Adrenal gland (tissue), 12 donors: Measurements from ENCODE around the gene HMGXB3. TPM values are rescaled to one million over a fixed set of nuclear protein-coding genes. Genes with fewer than 3 reads are reported as not detected.

ENCODE experiments used
- DNase-seq, 7 donors: peaks; one replicate each; pipeline ENCODE4 v3.0.0-alpha.2; 2019 to 2020
- H3K27ac ChIP-seq, 5 donors: fragments of 200-600 bp; sonication (generic) in 4 of 5; 1 replicate in 3 of 5; 2 replicates in 2 of 5; pipeline versions ENCODE4 v1.5.1 to v1.8.0; 2016 to 2020; ENCODE audit warnings: mild to moderate bottlenecking in 1 of 5
- H3K27me3 ChIP-seq: fragments of 200-600 bp; 2 replicates; pipeline ENCODE4 v1.8.0; 2021
- H3K36me3 ChIP-seq, 2 donors: fragments of 200-600 bp; replicated peaks in 1 of 2; 1 replicate in 1 of 2; 2 replicates in 1 of 2; pipeline versions ENCODE4 v1.5.1 to v1.8.0; 2018 to 2022
- H3K4me1 ChIP-seq, 2 donors: fragments of 200-600 bp; replicated peaks in 1 of 2; 1 replicate in 1 of 2; 2 replicates in 1 of 2; pipeline versions ENCODE4 v1.5.1 to v1.8.0; 2018 to 2021
- H3K4me3 ChIP-seq, 4 donors: fragments of 200-600 bp; sonication (generic) in 3 of 4; one replicate each; pipeline ENCODE4 v1.5.1; 2016 to 2018
- H3K9me3 ChIP-seq, 3 donors: fragments of 200-600 bp; sonication (generic) in 1 of 3; replicated peaks in 1 of 3; 1 replicate in 2 of 3; 2 replicates in 1 of 3; pipeline versions ENCODE4 v1.5.1 to v1.8.0; 2016 to 2021
- CTCF ChIP-seq, 6 experiments: fragments of 450-650 bp in 4 of 6; fragments of 200-600 bp in 2 of 6; sonication (generic) in 1 of 6; IDR thresholded peaks; 1 replicate in 5 of 6; 2 replicates in 1 of 6; pipeline versions ENCODE4 v1.5.1 to v1.8.0; 2016 to 2021; ENCODE audit warnings: antibody characterized with exemption in 6 of 6, mild to moderate bottlenecking in 2 of 6, moderate library complexity in 1 of 6
- POLR2A ChIP-seq, 2 donors: fragments of 450-650 bp; IDR thresholded peaks; one replicate each; pipeline ENCODE4 v1.6.1; 2017; ENCODE audit warnings: antibody characterized with exemption in 2 of 2, mild to moderate bottlenecking in 2 of 2, moderate library complexity in 1 of 2
- WGBS, 4 donors: extraction: QIAGEN DNeasy Blood & Tissue Kit in 2 of 4; methylation state at CpG; one replicate each; pipeline versions ENCODE4 v1.1.5 to v1.1.7; 2013 to 2017; 5-methylcytosine and 5-hydroxymethylcytosine counted together
- intact Hi-C, 2 donors: fragments of 100-400 bp; cut with DNase I; formaldehyde crosslinking; loops; one replicate each; pipeline versions ENCODE4 v1.14.1 to v1.15.0; 2022 to 2023
- polyA plus RNA-seq, 3 donors: library from polyadenylated mRNA; stranded (reverse); fragments of 200-250 nt in 2 of 3; fragments of 350-450 nt in 1 of 3; fragmentation: Illumina TruSeq in 1 of 3; extraction: RNeasy Lipid Tissue Mini Kit (QIAGEN cat#74804) in 1 of 3; gene quantifications; one replicate each; pipeline ENCODE4 v1.2.3, GENCODE V29; 2013 to 2014
- total RNA-seq, 9 donors: library from RNA; depleted of rRNA in 4 of 9; stranded (reverse); fragments of >200 nt in 4 of 9; fragments of 120-200 nt in 1 of 9; fragmentation: NEBNext Ultra II Directional in 1 of 9; extraction: Animal tissue kit (Norgen Biotek cat#: 25700) in 1 of 9; gene quantifications; one replicate each; pipeline versions ENCODE4 v1.1.0 to v1.2.4, GENCODE V29; 2013 to 2023
- donor health status: healthy with polysubstance abuse.
- donor health status: Bipolar disorder and iron deficiency.
- donor health status: DM: yes; HTN: yes; CAD: no.
- donor health status: DM: no; HTN: no; CAD: no.
- donor health status: DM: no; HTN: no; CAD: no.
- donor health status: DM: yes; HTN: yes; CAD: no.

The HMGXB3 gene
- total and polyA plus RNA-seq, 12 donors = 22.8 to 56.5 (median 36.1) TPM

GRCh38 chr5:150056075-150056443 lies 55.5 kb downstream of the HMGXB3 start:
- 93 to 97% (median 96%) methylated on average over 8 to 9 of the region's 9 CpGs for WGBS, 4 donors

GRCh38 chr5:150057052-150057451 lies 56.5 kb downstream of the HMGXB3 start:
- 49 to 52% (median 51%) methylated on average over 4 to 8 of the region's 8 CpGs for WGBS, 4 donors
- no peak overlapping the region for H3K27ac ChIP-seq
- peaks cover 0 to 40% of the 10 kb centered on the region in 2 donors for H3K36me3 ChIP-seq
- DNase-seq = peak in 1 of 7 donors; percentile 51
- no peaks in the 10 kb centered on the region for H3K27me3 ChIP-seq
- intact Hi-C loops = no loop called here
- H3K9me3 ChIP-seq = no peaks in the 10 kb centered on the region
- peaks cover 0 to 11% of the 10 kb centered on the region in 2 donors for H3K4me1 ChIP-seq
- no peak overlapping the region for H3K4me3 ChIP-seq
- TF ChIP-seq POLR2A (IDR thresholded peaks at IDR 0.05) (no peak), CTCF (IDR thresholded peaks at IDR 0.05) (no peak)

More at GRCh38 chr5:150056075-150056443, 55.5 kb downstream of the HMGXB3 start:
- Histone ChIP-seq H3K27ac (no peak overlapping the region), H3K36me3 (peaks cover 0 to 50% of the 10 kb centered on the region in 2 donors), H3K9me3 (no peaks in the 10 kb centered on the region), H3K4me1 (peaks cover 0 to 11% of the 10 kb centered on the region in 2 donors), H3K4me3 (no peak overlapping the region), H3K27me3 (no peaks in the 10 kb centered on the region)
- intact Hi-C loops = no loop called here
- no peak for TF ChIP-seq CTCF (IDR thresholded peaks at IDR 0.05)
- no peak for TF ChIP-seq POLR2A (IDR thresholded peaks at IDR 0.05)
- DNase-seq = no peak

- TF ChIP-seq CTCF (IDR thresholded peaks at IDR 0.05) = no peak
- no peak for TF ChIP-seq POLR2A (IDR thresholded peaks at IDR 0.05)
- Histone ChIP-seq H3K4me3 (no peak overlapping the region), H3K36me3 (peaks cover 0 to 35% of the 10 kb centered on the region in 2 donors), H3K9me3 (no peaks in the 10 kb centered on the region), H3K4me1 (peaks cover 0 to 10% of the 10 kb centered on the region in 2 donors), H3K27me3 (no peaks in the 10 kb centered on the region), H3K27ac (peak overlapping the region in 1 of 5 donors; percentile 67)
- DNase-seq = no peak
- intact Hi-C loops = no loop called here
- 84 to 100% (median 91%) methylated on average over 2 of the region's 2 CpGs for WGBS, 4 donors
These were observed 57.0 kb downstream of the HMGXB3 start for GRCh38 chr5:150057511-150057910.

- intact Hi-C loops = no loop called here
- no peak for DNase-seq
- no peaks in the 10 kb centered on the region for H3K27me3 ChIP-seq
- TF ChIP-seq CTCF (IDR thresholded peaks at IDR 0.05) (no peak), POLR2A (IDR thresholded peaks at IDR 0.05) (no peak)
- H3K4me1 ChIP-seq = peaks cover 0 to 5% of the 10 kb centered on the region in 2 donors
- WGBS, 4 donors = 83 to 93% (median 83%) methylated on average over 5 of the region's 5 CpGs
- H3K4me3 ChIP-seq = no peak overlapping the region
- peak overlapping the region in 1 of 5 donors; percentile 67 for H3K27ac ChIP-seq
- no peaks in the 10 kb centered on the region for H3K9me3 ChIP-seq
- H3K36me3 ChIP-seq = peaks cover 0 to 30% of the 10 kb centered on the region in 2 donors
These were observed 57.5 kb downstream of the HMGXB3 start for GRCh38 chr5:150057996-150058395.
